Stimulated activated effector memory CD8-positive, alpha-beta T cell treated with anti-CD3 and anti-CD28 coated beads, Interleukin-12 subunit alpha, Interleukin-12 subunit beta, amount 100 ng/mL, for 72 hours (primary cell): ENCODE data around the gene TMEM252.

Experiments used
- ATAC-seq: fragments of 150-1000 bp; cut with Tn5 transposase; 2 replicates; pipeline ENCODE4 v1.10.0; 2021
- DNase-seq, 2 donors: peaks; one replicate each; pipeline ENCODE4 v3.0.0; 2021 to 2022; ENCODE audit warnings: low spot score in 2 of 2
- H3K27ac Mint-ChIP-seq: one replicate; pipeline ENCODE4 v1.8.0; 2022; ENCODE audit warnings: mild to moderate bottlenecking, mixed read lengths
- H3K36me3 Mint-ChIP-seq: one replicate; pipeline ENCODE4 v1.8.0; 2022; ENCODE audit warnings: mild to moderate bottlenecking, mixed read lengths
- H3K4me1 Mint-ChIP-seq: one replicate; pipeline ENCODE4 v1.8.0; 2022; ENCODE audit warnings: mixed read lengths
- H3K4me3 Mint-ChIP-seq: one replicate; pipeline ENCODE4 v1.8.0; 2022; ENCODE audit warnings: mild to moderate bottlenecking, mixed read lengths
- H3K9me3 Mint-ChIP-seq: one replicate; pipeline ENCODE4 v1.8.0; 2022; ENCODE audit warnings: mixed read lengths

Gene TMEM252

GRCh38 chr9:68551191-68551590 is 10.5 kb upstream of the TMEM252 start:
- Mint-ChIP-seq H3K27ac (no peak overlapping the region), H3K36me3 (no peaks in the 10 kb centered on the region)
- no peak for DNase-seq

GRCh38 chr9:68548241-68548640 is 7.6 kb upstream of the TMEM252 start:
- DNase-seq = no peak
- ATAC-seq = no peak
- Mint-ChIP-seq H3K9me3 (no peaks in the 10 kb centered on the region), H3K36me3 (no peaks in the 10 kb centered on the region), H3K4me3 (no peak overlapping the region), H3K4me1 (peaks cover 8% of the 10 kb centered on the region), H3K27ac (no peak overlapping the region)

More at GRCh38 chr9:68551191-68551590, 10.5 kb upstream of the TMEM252 start:
- peaks cover 8% of the 10 kb centered on the region for H3K4me1 Mint-ChIP-seq
- no peak overlapping the region for H3K4me3 Mint-ChIP-seq
- ATAC-seq = no peak
- no peaks in the 10 kb centered on the region for H3K9me3 Mint-ChIP-seq

- no peak for ATAC-seq
Observed at GRCh38 chr9:68547417-68547816, 6.7 kb upstream of the TMEM252 start.

GRCh38 chr9:68546596-68547390 is 6.1 kb upstream of the TMEM252 start:
- Mint-ChIP-seq H3K27ac (no peak overlapping the region), H3K4me3 (no peak overlapping the region), H3K4me1 (peaks cover 8% of the 10 kb centered on the region), H3K9me3 (no peaks in the 10 kb centered on the region), H3K36me3 (no peaks in the 10 kb centered on the region)
- DNase-seq = no peak
- peak; percentile 69 for ATAC-seq

More at GRCh38 chr9:68547417-68547816, 6.7 kb upstream of the TMEM252 start:
- no peaks in the 10 kb centered on the region for H3K9me3 Mint-ChIP-seq
- no peaks in the 10 kb centered on the region for H3K36me3 Mint-ChIP-seq
- no peak overlapping the region for H3K4me3 Mint-ChIP-seq
- peaks cover 8% of the 10 kb centered on the region for H3K4me1 Mint-ChIP-seq
- H3K27ac Mint-ChIP-seq = no peak overlapping the region
- DNase-seq = no peak

- no peak for DNase-seq
- H3K4me1 Mint-ChIP-seq = peaks cover 8% of the 10 kb centered on the region
- ATAC-seq = no peak
- no peaks in the 10 kb centered on the region for H3K9me3 Mint-ChIP-seq
- H3K36me3 Mint-ChIP-seq = no peaks in the 10 kb centered on the region
- H3K4me3 Mint-ChIP-seq = no peak overlapping the region
- H3K27ac Mint-ChIP-seq = no peak overlapping the region
Observed at GRCh38 chr9:68545033-68545705, 4.5 kb upstream of the TMEM252 start.

GRCh38 chr9:68541568-68541967 is 885 bp upstream of the TMEM252 start:
- Mint-ChIP-seq H3K4me3 (no peak overlapping the region), H3K36me3 (no peaks in the 10 kb centered on the region), H3K27ac (no peak overlapping the region), H3K9me3 (no peaks in the 10 kb centered on the region), H3K4me1 (peaks cover 3% of the 10 kb centered on the region)
- ATAC-seq (no peak), DNase-seq (no peak)

- Mint-ChIP-seq H3K4me3 (no peak overlapping the region), H3K9me3 (no peaks in the 10 kb centered on the region), H3K4me1 (no peaks in the 10 kb centered on the region), H3K36me3 (no peaks in the 10 kb centered on the region), H3K27ac (no peak overlapping the region)
- ATAC-seq (no peak), DNase-seq (no peak)
Observed at GRCh38 chr9:68538200-68538599, 2.5 kb downstream of the TMEM252 start.

- Mint-ChIP-seq H3K9me3 (no peaks in the 10 kb centered on the region), H3K4me3 (no peak overlapping the region), H3K36me3 (no peaks in the 10 kb centered on the region), H3K27ac (no peak overlapping the region), H3K4me1 (no peaks in the 10 kb centered on the region)
- DNase-seq (no peak), ATAC-seq (no peak)
Observed at GRCh38 chr9:68537616-68537880, 3.1 kb downstream of the TMEM252 start.

- ATAC-seq (peak; percentile 22), DNase-seq (no peak)
- H3K4me3 Mint-ChIP-seq = no peak overlapping the region
- no peak overlapping the region for H3K27ac Mint-ChIP-seq
- no peaks in the 10 kb centered on the region for H3K9me3 Mint-ChIP-seq
- no peaks in the 10 kb centered on the region for H3K36me3 Mint-ChIP-seq
- H3K4me1 Mint-ChIP-seq = no peaks in the 10 kb centered on the region
Observed at GRCh38 chr9:68536876-68537615, 3.6 kb downstream of the TMEM252 start.

GRCh38 chr9:68533678-68534077 is 7.0 kb downstream of the TMEM252 start:
- Mint-ChIP-seq H3K4me1 (no peaks in the 10 kb centered on the region), H3K36me3 (no peaks in the 10 kb centered on the region), H3K27ac (no peak overlapping the region), H3K4me3 (no peak overlapping the region), H3K9me3 (no peaks in the 10 kb centered on the region)
- ATAC-seq = no peak
- DNase-seq = no peak

GRCh38 chr9:68532131-68532530 is 8.6 kb downstream of the TMEM252 start:
- H3K27ac Mint-ChIP-seq = no peak overlapping the region
- DNase-seq (no peak), ATAC-seq (no peak)
- H3K4me1 Mint-ChIP-seq = no peaks in the 10 kb centered on the region
- no peaks in the 10 kb centered on the region for H3K9me3 Mint-ChIP-seq
- H3K36me3 Mint-ChIP-seq = no peaks in the 10 kb centered on the region
- no peak overlapping the region for H3K4me3 Mint-ChIP-seq

- Mint-ChIP-seq H3K9me3 (no peaks in the 10 kb centered on the region), H3K4me1 (no peaks in the 10 kb centered on the region), H3K27ac (no peak overlapping the region), H3K4me3 (no peak overlapping the region), H3K36me3 (no peaks in the 10 kb centered on the region)
- no peak for DNase-seq
- ATAC-seq = no peak
Observed at GRCh38 chr9:68530618-68531017, 10.1 kb downstream of the TMEM252 start.

- no peak overlapping the region for H3K4me3 Mint-ChIP-seq
- ATAC-seq = no peak
- no peaks in the 10 kb centered on the region for H3K36me3 Mint-ChIP-seq
Observed at GRCh38 chr9:68523367-68523936, 17.2 kb downstream of the TMEM252 start.

GRCh38 chr9:68522954-68523353 is 17.7 kb downstream of the TMEM252 start:
- H3K36me3 Mint-ChIP-seq = no peaks in the 10 kb centered on the region
- ATAC-seq (no peak), DNase-seq (no peak)
- no peaks in the 10 kb centered on the region for H3K9me3 Mint-ChIP-seq
- H3K4me3 Mint-ChIP-seq = no peak overlapping the region
- no peaks in the 10 kb centered on the region for H3K4me1 Mint-ChIP-seq
- no peak overlapping the region for H3K27ac Mint-ChIP-seq

More at GRCh38 chr9:68523367-68523936, 17.2 kb downstream of the TMEM252 start:
- H3K27ac Mint-ChIP-seq = no peak overlapping the region
- H3K4me1 Mint-ChIP-seq = no peaks in the 10 kb centered on the region
- no peak for DNase-seq
- no peaks in the 10 kb centered on the region for H3K9me3 Mint-ChIP-seq

GRCh38 chr9:68522131-68522530 is 18.6 kb downstream of the TMEM252 start:
- DNase-seq = no peak
- no peak for ATAC-seq
- no peak overlapping the region for H3K4me3 Mint-ChIP-seq
- no peaks in the 10 kb centered on the region for H3K9me3 Mint-ChIP-seq
- no peaks in the 10 kb centered on the region for H3K4me1 Mint-ChIP-seq
- no peaks in the 10 kb centered on the region for H3K36me3 Mint-ChIP-seq
- H3K27ac Mint-ChIP-seq = no peak overlapping the region
